NCI-H1694 treated with DMSO at 0.1 percent for 48 hours (cell line): ENCODE results near the gene MINDY4.

Experiments
- DNase-seq: peaks from one replicate; lab custom pipeline; 2025; lab: John Stamatoyannopoulos, UW

The MINDY4 gene

DNA sequence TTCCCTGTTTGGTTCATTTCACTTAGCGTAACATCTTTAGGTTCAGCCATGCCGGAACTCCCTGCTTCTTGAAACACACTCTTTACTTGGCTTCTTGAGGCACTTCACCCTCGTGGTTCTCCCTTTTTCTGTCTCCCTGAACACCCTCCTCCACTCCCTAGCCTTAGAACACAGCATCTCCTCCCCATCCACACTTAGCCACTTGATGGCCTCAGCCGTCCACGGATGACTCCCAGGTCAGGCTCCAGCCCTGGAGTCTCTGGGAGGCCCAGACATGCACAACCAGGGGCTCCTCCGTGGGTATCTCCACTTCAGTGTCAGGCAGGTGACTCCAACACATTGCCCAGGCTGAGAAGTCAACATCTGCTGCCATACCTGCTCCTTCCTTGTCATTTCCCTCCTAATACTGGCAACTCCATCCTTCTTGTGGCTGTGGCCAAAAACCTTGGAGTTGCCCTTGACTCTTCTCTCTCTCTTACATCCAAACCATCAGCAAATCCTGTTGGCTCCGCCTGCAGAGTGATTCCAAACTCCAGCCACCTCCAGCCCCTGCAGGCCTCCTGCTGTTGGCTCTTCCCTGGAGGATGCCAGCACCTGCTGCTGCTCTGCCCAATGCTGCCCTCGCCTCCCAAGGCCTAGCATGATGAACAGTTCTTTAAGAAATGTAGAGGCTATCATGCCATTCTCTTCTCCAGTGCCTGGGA is 27.7 kb upstream of the MINDY4 start:
- DNase-seq: no peak

DNA sequence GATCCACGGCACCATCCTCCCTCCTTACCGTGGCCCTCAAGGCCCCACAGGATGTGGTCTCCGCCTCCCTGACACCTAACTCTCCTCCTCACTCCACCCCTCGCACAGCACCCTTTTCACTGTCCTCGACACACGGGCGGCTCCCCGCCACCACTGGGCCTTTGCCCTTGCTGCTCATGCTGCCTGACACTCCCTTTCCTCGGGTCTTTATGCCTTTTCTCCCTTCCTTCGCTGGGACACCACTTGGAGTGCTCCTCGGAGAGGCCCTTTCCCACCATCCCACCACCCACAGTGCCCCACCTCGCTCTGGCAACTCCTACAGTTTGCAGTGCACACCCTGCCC is 27.2 kb upstream of the MINDY4 start:
- DNase-seq: no peak

DNA sequence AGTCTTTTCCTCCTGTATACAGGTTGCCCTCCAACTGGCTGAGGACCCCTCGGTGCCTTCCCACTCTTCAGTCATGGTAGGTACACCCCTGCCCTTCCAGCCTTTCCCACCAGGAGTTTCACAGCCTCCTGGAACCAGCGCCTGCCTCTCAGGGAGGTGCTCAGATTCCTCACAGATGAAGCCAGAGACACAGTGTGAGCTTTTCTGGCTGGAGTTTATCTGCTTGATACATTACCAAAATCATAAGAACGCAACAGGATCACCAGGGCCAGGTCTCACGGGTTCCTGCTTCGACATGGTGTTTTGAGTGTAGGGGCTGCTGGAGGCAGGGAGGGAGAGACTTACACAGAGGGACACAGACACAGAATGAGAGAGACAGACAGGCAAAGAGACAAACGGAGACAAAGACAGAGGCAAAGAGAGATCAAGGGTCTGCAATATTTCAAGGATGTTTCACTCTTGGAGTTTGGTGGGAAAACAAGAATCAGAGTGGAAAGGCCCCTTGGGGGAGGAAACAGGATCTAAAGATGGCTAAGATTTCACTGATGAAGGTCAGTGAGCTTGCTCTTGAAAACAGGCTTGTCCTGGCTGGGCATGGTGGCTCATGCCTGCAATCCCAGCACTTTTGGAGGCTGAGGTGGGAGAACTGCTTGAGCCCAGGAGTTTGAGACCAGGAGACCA is 25.8 kb upstream of the MINDY4 start:
- DNase-seq: no peak

DNA sequence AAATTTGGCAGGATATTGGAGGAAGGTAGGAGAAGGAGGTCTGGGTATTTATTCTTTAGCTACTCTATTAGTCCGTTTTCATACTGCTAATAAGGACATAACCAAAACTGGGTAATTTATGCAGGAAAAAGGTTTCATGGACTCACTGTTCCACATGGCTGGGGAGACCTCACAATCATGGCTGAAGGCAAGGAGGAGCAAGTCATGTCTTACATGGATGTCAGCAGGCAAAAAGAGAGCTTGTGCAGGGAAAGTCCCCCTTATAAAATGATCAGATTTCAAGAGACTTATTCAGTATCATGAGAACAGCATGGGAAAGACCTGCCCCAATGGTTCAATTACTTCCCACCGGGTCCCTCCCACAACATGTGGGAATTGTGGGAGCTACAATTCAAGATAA is 21.2 kb upstream of the MINDY4 start:
- DNase-seq: no peak

DNA sequence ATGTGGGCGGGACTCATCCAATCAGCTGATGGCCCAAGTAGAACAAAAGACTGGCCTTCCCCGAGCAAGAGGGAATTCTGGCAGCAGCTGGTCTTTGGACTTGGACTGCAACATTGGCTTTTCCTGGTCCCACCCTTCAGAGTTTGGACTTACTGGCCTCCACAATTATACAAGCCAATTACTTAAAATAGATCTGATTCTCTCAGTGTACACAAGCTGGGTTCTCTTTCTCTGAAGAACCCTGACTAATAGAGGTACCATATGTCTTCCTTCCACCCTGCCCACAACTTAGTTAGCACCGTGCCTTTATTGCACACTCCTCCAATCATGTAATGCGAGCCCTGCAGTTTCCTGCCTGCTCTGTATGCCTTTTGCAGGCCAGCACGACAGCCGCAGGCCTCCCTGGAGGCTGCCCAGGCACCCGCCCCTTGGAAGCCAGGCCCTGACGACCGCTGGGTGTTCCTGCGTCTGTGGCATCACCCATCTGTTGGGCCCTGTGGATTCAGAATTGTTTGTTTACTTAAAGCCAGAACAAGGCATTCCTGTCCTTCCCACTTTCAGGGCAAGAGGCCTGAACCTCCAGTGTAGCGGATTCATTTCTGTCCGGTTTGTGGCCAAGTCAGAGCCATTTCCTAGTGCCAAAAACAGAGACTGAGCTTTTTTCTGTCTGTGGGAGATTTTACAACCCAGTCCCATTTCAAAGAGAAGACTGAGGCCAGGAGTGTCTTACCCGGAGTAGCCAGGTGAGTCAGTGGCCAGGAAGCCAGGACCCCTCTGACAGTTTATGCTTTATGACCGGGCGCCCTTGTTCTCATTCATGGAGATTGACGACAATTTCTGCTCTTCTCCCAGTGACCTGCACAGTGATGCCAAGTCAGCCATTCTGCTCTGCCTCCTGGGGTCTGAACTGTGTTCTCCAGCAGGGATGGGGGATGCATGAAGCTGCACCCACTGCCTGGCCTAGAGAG is 20.2 kb upstream of the MINDY4 start:
- peak; percentile 24 for DNase-seq

DNA sequence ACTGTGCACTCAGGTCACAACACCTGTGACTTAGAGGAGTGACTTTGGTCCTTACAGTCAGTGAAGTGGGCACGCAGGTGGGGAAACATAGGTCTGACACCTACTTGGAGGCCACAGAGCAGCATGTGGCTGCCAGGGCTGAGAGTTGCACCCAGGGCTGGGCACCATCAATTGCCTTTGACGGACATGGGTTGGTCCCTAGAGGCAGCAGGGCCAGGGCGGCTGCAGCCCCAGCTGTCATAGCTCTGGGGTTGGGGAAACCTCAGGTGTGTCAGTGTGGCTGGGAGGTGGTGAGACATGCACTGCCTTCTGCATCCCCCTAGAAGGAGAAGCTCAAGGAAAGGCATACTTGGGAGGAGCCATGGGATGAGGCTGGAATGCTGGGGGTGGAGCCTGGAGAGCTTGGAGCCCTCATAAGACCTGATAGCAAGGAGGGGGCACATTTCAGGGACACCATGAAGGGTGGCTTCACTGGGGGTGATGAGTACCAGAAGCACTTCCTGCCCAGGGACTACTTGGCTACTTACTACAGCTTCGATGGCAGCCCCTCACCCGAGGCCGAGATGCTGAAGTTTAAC is 19.4 kb upstream of the MINDY4 start, which contains the start of gene INMT:
TSS of gene INMT (plus strand) at position 440 of the 578 bp plus-strand sequence. CDS start at position 456, 16 bp downstream.
- no peak for DNase-seq

DNA sequence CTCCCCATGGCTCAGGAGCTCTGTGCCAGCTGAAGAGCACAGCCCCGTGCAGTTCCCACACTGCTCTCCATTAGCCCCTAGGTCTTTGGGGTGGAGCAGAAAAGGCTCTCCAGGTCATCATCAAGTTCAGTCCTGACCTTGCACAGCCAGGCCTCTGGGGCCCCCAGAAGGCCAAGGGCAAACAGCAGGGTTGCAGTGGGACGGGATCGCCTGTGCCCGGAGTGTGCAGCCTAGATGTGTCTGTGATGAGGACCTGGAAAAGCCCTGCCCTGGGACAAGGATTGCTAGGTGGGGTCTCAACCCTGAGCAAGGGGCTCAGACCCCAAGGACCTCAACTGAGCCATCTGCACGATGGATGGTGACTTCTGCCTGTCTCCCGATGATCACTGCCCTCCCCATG is 18.7 kb upstream of the MINDY4 start:
- no peak for DNase-seq

DNA sequence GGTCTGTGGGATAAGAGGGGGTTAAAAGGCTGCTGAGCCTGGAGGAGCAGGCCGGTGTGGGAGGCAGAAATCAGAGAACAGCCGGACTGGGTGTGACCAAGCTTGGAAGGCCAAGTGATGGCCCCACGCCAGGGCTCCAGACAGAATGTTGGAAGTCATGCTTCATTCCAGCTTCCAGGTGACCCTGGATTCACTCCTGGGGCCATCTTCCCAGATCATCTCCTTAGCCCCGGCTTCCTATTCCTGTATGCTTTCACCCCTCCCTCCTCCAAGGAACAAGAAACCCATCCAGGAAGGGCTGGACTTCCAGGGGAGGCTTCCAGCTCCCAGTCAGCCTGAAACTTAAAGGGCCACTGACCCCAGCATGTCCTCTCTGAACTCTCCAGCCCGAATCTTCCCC is 18.2 kb upstream of the MINDY4 start:
- no peak for DNase-seq

DNA sequence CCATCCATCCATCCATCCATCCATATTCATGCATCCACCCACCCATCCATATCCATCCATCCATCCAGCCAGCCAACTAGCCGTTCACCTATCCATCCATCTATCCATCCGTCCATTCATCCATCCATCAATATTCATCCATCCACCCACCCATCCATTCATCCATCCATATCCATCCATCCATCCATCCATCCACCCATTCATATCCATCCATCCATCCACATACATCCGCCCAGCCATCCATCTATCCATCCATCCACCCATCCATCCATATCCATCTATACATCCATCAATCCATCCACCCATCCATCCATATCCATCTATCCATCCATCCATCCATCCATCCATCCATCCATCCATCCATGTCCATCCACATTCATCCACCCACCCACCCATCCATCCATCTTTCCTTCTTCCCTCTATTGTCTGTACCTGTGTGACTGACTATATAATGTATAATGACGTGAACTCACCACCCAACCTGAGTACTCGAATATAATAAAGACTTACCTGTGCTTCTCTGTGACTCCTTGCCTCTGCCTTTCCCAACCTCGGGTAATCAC is 16.8 kb upstream of the MINDY4 start:
- no peak for DNase-seq

DNA sequence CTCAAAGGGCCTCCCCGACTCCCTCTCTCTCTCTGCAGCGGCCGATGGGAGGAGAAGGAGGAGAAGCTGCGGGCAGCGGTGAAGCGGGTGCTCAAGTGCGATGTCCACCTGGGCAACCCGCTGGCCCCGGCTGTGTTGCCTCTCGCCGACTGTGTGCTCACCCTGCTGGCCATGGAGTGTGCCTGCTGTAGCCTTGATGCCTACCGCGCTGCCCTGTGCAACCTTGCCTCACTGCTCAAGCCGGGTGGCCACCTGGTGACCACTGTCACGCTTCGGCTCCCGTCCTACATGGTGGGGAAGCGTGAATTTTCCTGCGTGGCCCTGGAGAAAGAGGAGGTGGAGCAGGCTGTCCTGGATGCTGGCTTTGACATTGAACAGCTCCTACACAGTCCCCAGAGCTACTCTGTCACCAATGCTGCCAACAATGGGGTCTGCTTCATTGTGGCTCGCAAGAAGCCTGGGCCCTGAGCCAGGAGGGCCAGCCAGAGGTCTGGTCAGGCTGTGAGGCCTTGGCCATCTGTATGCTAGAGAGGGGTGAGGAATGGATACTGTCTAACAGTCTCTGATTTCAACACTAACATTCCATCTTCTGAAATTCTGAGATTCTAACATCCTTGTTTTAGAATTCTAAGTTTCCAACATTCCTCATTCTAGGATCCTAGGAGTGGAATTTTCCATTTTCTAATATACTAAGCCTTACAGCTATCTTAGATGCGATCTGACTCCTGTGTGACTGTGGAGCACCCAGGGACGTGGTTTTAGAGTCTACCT is 15.6 kb upstream of the MINDY4 start:
- DNase-seq: no peak

DNA sequence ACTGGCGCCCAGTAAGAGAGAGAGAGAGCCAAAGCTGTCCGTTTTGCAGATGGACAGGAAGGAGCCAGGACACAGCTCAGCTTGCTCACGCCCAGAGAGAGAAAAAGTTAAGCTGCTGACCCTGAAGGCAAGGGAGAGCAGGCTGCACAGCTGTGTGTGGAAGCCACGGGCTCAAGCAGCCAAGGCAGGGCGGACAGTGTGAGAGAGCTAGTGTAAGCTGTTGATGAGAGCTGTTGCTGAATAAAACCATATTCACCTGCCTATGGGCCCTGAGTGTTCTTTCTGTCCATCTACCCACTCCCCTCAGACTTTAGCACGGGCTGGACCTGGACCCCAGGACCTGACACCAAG is 13.9 kb upstream of the MINDY4 start:
- DNase-seq: no peak

DNA sequence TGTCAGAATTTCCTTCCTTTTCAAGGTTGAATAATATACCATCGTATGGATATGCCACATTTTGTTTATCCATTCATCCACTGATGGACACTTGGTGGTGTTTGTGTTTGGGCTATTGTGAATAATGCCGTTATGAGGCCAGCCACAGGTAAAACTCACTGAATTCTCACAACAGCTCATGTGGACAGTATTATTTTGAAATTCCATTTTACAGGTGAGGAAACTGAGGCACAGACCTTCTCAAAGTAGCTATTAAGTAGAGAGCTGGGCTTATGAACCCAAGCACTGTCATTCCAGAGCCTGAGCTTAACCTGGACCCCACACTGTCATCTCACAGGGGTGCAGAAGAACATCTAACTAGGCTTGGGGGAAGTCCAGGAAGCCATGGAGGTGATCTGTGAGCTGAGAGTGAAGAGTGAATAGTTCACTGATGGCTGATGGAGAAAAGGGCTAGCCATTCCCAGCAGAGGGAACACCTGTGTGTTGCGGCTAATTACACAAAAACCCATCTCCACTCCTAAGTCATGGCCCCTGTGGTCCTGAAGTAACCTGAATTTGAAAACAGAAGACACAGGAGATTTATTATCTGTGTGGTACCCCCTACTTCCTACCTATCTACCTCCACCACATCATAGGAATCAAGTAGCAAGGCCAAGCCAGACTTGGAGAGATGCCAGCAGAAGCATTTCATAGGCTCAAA is 10.6 kb upstream of the MINDY4 start:
- DNase-seq: no peak

DNA sequence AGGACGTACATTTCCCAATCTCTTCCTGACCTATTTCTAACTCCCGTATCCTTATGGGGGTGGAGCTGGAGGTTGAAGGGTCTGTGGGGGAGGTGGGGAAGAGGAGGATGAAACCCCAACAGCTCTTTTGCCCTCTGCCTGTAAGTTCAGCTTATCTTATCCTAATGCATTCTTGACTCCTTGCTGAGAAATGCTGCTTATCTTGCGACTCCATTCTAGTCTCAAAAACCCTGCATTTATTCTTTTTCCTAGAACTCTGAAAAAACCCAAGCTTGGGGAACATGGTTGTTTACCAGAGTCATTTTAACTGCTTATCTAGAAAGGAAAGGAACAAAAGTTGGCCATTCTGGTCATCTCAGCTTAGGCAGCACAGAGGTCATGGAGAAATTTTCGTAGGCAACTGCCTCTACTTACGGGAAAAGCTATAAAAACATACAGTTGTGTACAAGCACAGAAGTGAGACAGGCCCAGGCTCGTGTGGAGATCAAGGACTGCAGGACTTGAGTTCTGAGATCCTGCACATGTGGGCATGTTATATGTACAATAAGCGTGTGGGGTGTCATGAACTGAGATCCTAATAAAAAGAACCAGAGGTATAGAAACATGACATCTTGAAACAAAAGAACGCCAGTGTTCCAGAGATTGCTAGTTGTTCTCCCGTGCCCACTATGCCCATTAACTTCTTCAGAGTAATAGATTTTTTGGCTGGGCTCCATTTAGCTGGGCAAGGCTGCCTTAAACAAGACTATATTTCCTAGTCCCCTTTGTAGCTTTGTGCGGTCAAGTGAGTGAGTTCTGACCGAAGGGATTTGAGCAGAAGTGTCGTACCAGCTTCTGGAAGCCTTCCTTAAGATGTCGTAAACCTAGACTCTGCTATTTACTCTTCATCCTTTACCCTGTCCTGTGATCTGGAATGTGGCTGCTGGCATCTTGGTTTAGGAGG is 9.7 kb upstream of the MINDY4 start:
- DNase-seq: no peak

DNA sequence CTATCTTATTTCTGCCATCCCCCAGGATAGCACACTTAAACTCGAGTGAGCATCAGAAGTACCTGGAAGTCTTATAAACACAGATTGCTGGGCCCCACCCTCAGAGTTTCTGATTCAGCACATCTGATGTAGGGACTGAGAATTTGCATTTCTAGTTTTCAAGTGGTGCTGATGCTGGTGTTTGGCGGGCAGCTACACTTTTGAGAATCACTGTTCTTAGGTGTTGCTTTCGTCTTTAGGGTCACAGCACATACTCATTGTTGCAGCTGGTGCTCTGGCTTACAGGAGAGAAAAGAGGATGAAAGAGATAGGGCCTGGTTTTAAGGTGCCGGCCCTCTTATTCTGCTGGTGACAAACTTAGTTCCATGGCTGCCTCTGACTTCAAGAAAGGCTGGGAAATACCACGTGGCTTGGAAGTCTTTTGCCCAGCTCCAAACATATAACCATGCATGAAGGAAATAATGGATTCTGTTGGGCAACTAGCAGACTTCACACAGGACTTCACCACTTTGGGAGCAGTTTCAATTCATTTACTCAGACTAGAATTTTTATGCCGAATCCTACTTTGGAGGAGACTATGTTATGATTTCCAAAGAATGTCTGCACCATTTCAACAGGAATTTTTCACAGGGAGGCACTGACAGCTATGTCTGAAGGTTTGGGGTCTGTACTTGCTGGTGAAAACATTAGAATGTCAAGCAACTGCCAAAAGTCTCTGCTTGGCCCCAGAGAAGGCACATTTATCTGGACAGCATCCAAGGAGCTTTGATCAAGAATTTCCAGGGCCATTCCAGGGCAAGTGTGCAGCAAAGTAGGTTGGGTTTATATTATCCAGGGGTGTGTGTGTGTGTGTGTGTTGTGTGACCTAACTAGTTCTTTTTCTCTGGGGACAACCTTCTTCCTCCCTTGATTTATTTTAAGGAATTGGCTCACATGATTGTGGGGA is 6.9 kb upstream of the MINDY4 start:
- DNase-seq: no peak

DNA sequence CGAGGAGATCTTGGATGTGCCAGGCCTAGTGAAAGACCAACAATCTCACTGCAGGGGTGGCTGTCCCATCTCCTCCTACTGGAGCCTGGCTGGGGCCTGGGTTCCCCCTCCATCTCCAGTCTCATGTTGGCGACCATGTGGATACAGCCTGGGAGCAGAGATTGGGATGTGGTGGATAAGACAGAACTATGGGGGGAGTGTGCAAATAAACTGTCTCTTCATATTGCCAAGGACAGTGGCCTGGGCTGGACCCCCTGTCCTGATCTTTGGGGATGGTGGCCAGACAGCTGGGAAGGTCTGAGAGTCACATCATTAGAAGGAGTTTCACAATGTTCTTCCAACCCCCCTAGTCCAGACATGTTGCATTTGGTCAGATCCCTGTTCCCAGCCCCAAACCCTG is 5.8 kb upstream of the MINDY4 start:
- DNase-seq: no peak

DNA sequence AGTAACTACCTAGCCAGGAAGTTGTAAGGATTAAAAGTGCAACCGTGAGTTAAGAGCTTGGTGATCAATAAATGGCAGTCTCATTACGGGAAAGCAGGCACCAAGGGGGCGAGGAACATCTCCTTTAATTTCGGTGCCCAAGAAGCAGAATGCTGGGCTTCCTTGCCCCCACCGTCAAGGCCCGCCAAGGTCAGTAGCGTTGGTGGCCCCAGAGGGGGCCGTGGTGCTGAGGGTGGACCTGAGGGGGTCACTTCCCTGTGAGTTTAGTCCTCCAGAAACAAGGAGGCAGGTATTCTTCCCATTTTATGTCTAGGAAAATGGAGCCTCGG is 408 bp upstream of the MINDY4 start:
- DNase-seq: no peak

DNA sequence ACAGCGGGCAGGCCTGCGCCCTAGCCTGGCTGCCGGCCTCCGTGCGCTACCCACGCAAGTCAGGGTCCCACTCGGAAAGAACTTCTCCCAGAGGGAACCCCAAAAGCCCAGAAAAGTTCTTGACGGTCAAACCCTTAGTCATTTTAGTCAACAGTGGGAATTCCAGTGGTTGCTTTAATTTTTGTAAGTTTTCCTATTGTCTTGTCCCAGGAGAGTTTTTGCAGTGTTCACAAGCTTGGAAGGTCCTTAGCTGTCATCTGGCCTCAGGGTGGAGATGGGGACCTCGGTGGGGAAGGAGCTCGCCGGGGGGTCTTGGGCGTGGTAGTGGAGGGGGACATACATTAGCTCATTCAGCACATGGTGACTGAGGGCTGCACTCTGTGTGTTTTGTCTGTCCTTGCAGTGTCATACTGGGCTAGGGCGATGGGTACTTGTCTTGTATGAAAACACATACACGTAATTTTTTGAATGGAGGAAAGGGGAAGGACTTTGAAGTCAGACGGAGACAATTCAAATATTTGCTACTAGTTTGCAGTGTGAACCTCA is 736 bp downstream of the MINDY4 start:
- DNase-seq: no peak

DNA sequence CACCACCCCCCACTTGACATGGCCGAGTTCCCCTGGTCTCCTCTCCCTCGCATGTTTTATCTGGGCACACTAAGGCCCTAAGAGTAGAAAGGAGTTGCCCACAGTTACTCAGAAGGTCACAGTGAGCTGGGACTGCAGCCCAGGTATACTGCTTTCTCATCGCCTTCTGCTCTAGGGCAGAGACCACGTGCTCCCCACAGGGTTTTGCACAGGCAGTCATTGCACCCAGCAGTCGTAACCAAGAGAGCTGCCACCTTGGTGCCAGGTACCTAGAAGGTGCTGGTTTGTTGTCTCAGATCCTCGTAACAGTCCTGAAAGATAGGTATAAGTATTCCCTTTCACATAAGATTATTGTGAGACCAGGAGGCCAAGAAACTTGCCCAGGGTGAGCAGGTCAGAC is 1.8 kb downstream of the MINDY4 start:
- no peak for DNase-seq
